Mesodermal cell (in vitro differentiated cells): Measurements from ENCODE around the gene RTL1.

ENCODE experiments used
- H3K27ac ChIP-seq: 2 replicates; pipeline ENCODE4 v1.7.0; 2013; ENCODE audit warnings: mild to moderate bottlenecking, low read depth, low read length, moderate library complexity; ENCODE audit not compliant: severe bottlenecking
- H3K36me3 ChIP-seq: 2 replicates; pipeline ENCODE4 v1.7.1; 2013; ENCODE audit warnings: mild to moderate bottlenecking, low read length, moderate library complexity; ENCODE audit not compliant: control insufficient read depth, insufficient read depth
- H3K4me1 ChIP-seq: one replicate; pipeline ENCODE4 v1.7.1; 2013; ENCODE audit warnings: mild to moderate bottlenecking, low read length; ENCODE audit not compliant: insufficient read depth, control insufficient read depth, poor library complexity, severe bottlenecking
- H3K4me3 ChIP-seq: 2 replicates; pipeline ENCODE4 v1.7.0; 2013; ENCODE audit warnings: low read length, control low read depth, mild to moderate bottlenecking; ENCODE audit not compliant: insufficient read depth, poor library complexity, severe bottlenecking; ENCODE audit errors: extremely low read depth
- H3K9me3 ChIP-seq: 2 replicates; pipeline ENCODE4 v1.7.1; 2013; ENCODE audit warnings: mild to moderate bottlenecking, low read length, moderate library complexity; ENCODE audit not compliant: control insufficient read depth
- WGBS, 2 experiments: methylation state at CpG; one replicate each; pipeline ENCODE4 v1.1.5; 2013; ENCODE audit warnings: missing lambda C conversion rate in 2 of 2; ENCODE audit not compliant: insufficient coverage in 2 of 2; 5-methylcytosine and 5-hydroxymethylcytosine counted together

The RTL1 gene

GRCh38 chr14:100856056-100856950, 47.2 kb downstream of the RTL1 start:
- no peak overlapping the region for H3K27ac ChIP-seq
- 88 to 93% methylated on average over 19 to 20 of the region's 20 CpGs for WGBS, 2 experiments
- H3K4me1 ChIP-seq: no peaks in the 10 kb centered on the region
- H3K9me3 ChIP-seq: no peaks in the 10 kb centered on the region
- H3K36me3 ChIP-seq: no peaks in the 10 kb centered on the region
- no peak overlapping the region for H3K4me3 ChIP-seq

GRCh38 chr14:100855256-100855930, 48.1 kb downstream of the RTL1 start:
- H3K36me3 ChIP-seq: no peaks in the 10 kb centered on the region
- 87 to 90% methylated on average over 15 to 18 of the region's 18 CpGs for WGBS, 2 experiments

GRCh38 chr14:100854435-100854834, 49.1 kb downstream of the RTL1 start:
- H3K36me3 ChIP-seq: no peaks in the 10 kb centered on the region
- no peak overlapping the region for H3K4me3 ChIP-seq
- no peaks in the 10 kb centered on the region for H3K9me3 ChIP-seq
- no peaks in the 10 kb centered on the region for H3K4me1 ChIP-seq
- WGBS, 2 experiments: 86 to 96% methylated on average over 5 of the region's 5 CpGs
- H3K27ac ChIP-seq: no peak overlapping the region

More at GRCh38 chr14:100855256-100855930, 48.1 kb downstream of the RTL1 start:
- H3K9me3 ChIP-seq: no peaks in the 10 kb centered on the region
- no peak overlapping the region for H3K4me3 ChIP-seq
- H3K27ac ChIP-seq: no peak overlapping the region
- no peaks in the 10 kb centered on the region for H3K4me1 ChIP-seq

GRCh38 chr14:100851946-100852620, 51.4 kb downstream of the RTL1 start:
- WGBS, 2 experiments: 92 to 93% methylated on average over 13 to 14 of the region's 14 CpGs
- Histone ChIP-seq H3K36me3 (no peaks in the 10 kb centered on the region), H3K4me1 (no peaks in the 10 kb centered on the region), H3K4me3 (no peak overlapping the region), H3K27ac (no peak overlapping the region), H3K9me3 (no peaks in the 10 kb centered on the region)

- Histone ChIP-seq H3K9me3 (no peaks in the 10 kb centered on the region), H3K36me3 (no peaks in the 10 kb centered on the region), H3K4me3 (no peak overlapping the region), H3K4me1 (no peaks in the 10 kb centered on the region), H3K27ac (no peak overlapping the region)
- WGBS, 2 experiments: 88 to 94% methylated on average over 11 to 12 of the region's 13 CpGs
These were observed 52.0 kb downstream of the RTL1 start for GRCh38 chr14:100851586-100851916.

- Histone ChIP-seq H3K4me1 (no peaks in the 10 kb centered on the region), H3K9me3 (no peaks in the 10 kb centered on the region), H3K36me3 (no peaks in the 10 kb centered on the region), H3K27ac (no peak overlapping the region), H3K4me3 (no peak overlapping the region)
- 66 to 72% methylated on average over 6 to 8 of the region's 8 CpGs for WGBS, 2 experiments
These were observed 52.5 kb downstream of the RTL1 start for GRCh38 chr14:100850841-100851585.

- Histone ChIP-seq H3K36me3 (no peaks in the 10 kb centered on the region), H3K27ac (no peak overlapping the region), H3K9me3 (no peaks in the 10 kb centered on the region), H3K4me3 (no peak overlapping the region), H3K4me1 (no peaks in the 10 kb centered on the region)
- 89 to 92% methylated on average over 6 of the region's 8 CpGs for WGBS, 2 experiments
These were observed 54.3 kb downstream of the RTL1 start for GRCh38 chr14:100849115-100849781.

- Histone ChIP-seq H3K27ac (no peak overlapping the region), H3K4me3 (no peak overlapping the region), H3K36me3 (no peaks in the 10 kb centered on the region), H3K9me3 (no peaks in the 10 kb centered on the region), H3K4me1 (peaks cover 17% of the 10 kb centered on the region)
- 88 to 97% methylated on average over 5 to 6 of the region's 8 CpGs for WGBS, 2 experiments
These were observed 57.1 kb downstream of the RTL1 start for GRCh38 chr14:100846309-100846859.

- H3K4me3 ChIP-seq: no peak overlapping the region
- H3K9me3 ChIP-seq: no peaks in the 10 kb centered on the region
- H3K36me3 ChIP-seq: no peaks in the 10 kb centered on the region
- H3K4me1 ChIP-seq: peaks cover 23% of the 10 kb centered on the region
- H3K27ac ChIP-seq: no peak overlapping the region
- WGBS, 2 experiments: 93 to 100% methylated on average over 13 to 17 of the region's 17 CpGs
These were observed 58.2 kb downstream of the RTL1 start for GRCh38 chr14:100845341-100845740.

GRCh38 chr14:100844846-100845245, 58.7 kb downstream of the RTL1 start:
- Histone ChIP-seq H3K36me3 (no peaks in the 10 kb centered on the region), H3K9me3 (no peaks in the 10 kb centered on the region), H3K27ac (no peak overlapping the region), H3K4me3 (no peak overlapping the region), H3K4me1 (peaks cover 28% of the 10 kb centered on the region)
- WGBS, 2 experiments: 95 to 96% methylated on average over 8 to 12 of the region's 13 CpGs
